DOHH2 (cell line): Measurements from ENCODE around the gene KCNJ11.

Source experiments
- H3F3A ChIP-seq: fragments of 200-600 bp; sonication (generic), shearing (Covaris generic); 2 replicates; pipeline ENCODE4 v1.6.0; 2016; ENCODE audit warnings: antibody characterized with exemption, mild to moderate bottlenecking; ENCODE audit not compliant: control insufficient read depth, insufficient read depth
- H3K27ac ChIP-seq: fragments of 200-600 bp; sonication (generic); 2 replicates; pipeline ENCODE4 v1.5.1; 2014; ENCODE audit warnings: low read depth, mild to moderate bottlenecking, low read length, moderate library complexity
- H3K27me3 ChIP-seq: fragments of 200-600 bp; sonication (generic); 2 replicates; pipeline ENCODE4 v1.6.1; 2014; ENCODE audit warnings: mild to moderate bottlenecking, low read length, mixed read lengths; ENCODE audit not compliant: control insufficient read depth
- H3K36me3 ChIP-seq: fragments of 200-600 bp; sonication (generic); 2 replicates; pipeline ENCODE4 v1.6.1; 2014; ENCODE audit warnings: mild to moderate bottlenecking, low read length, moderate library complexity, mixed read lengths; ENCODE audit not compliant: control insufficient read depth
- H3K4me1 ChIP-seq: fragments of 200-600 bp; sonication (generic); 2 replicates; pipeline ENCODE4 v1.6.1; 2014; ENCODE audit warnings: mild to moderate bottlenecking, low read length, mixed read lengths; ENCODE audit not compliant: control insufficient read depth
- H3K4me2 ChIP-seq: fragments of 200-600 bp; sonication (generic); 2 replicates; pipeline ENCODE4 v1.6.0; 2014; ENCODE audit warnings: mild to moderate bottlenecking, low read length, moderate library complexity
- H3K4me3 ChIP-seq: fragments of 200-600 bp; sonication (generic); 2 replicates; pipeline ENCODE4 v1.5.1; 2014; ENCODE audit warnings: mild to moderate bottlenecking, low read length, mixed read lengths
- H3K79me2 ChIP-seq: fragments of 200-600 bp; sonication (generic); 2 replicates; pipeline ENCODE4 v1.6.1; 2014; ENCODE audit warnings: mild to moderate bottlenecking, low read length, mixed read lengths; ENCODE audit not compliant: control insufficient read depth
- H3K9me2 ChIP-seq: fragments of 200-600 bp; sonication (generic); replicated peaks from 2 replicates; pipeline ENCODE4 v1.6.1; 2014; ENCODE audit warnings: mild to moderate bottlenecking, low read length, mixed read lengths; ENCODE audit not compliant: control insufficient read depth
- H3K9me3 ChIP-seq: fragments of 200-600 bp; sonication (generic); 2 replicates; pipeline ENCODE4 v1.6.1; 2014; ENCODE audit warnings: antibody characterized with exemption, low read length, mixed read lengths; ENCODE audit not compliant: control insufficient read depth, insufficient read depth
- H4K20me1 ChIP-seq: fragments of 200-600 bp; sonication (generic); 2 replicates; pipeline ENCODE4 v1.6.0; 2014; ENCODE audit warnings: low read depth, mild to moderate bottlenecking, antibody characterized with exemption, low read length, moderate library complexity; ENCODE audit not compliant: control insufficient read depth, insufficient read depth
- EZH2phosphoT487 ChIP-seq: fragments of 200-600 bp; sonication (generic); IDR thresholded peaks from 2 replicates; pipeline ENCODE4 v1.6.1; 2017; ENCODE audit warnings: borderline replicate concordance, mild to moderate bottlenecking, antibody characterized with exemption, low read length, moderate library complexity, mixed read lengths
- TF ChIP-seq, protein P1 (sequence below): fragments of 200-600 bp; sonication (generic); IDR thresholded peaks from one replicate; pipeline ENCODE4 v1.5.1; 2014; ENCODE audit warnings: antibody characterized with exemption, mild to moderate bottlenecking, low read depth, low read length; ENCODE audit not compliant: poor library complexity, severe bottlenecking

KCNJ11 gene

GRCh38 chr11:17378655-17379054 lies 9.8 kb downstream of the KCNJ11 start:
- no peak overlapping the region for H3K27ac ChIP-seq
- H3K36me3 ChIP-seq = peaks cover 82% of the 10 kb centered on the region
- no peaks in the 10 kb centered on the region for H3K79me2 ChIP-seq
- TF ChIP-seq, protein P1, sequence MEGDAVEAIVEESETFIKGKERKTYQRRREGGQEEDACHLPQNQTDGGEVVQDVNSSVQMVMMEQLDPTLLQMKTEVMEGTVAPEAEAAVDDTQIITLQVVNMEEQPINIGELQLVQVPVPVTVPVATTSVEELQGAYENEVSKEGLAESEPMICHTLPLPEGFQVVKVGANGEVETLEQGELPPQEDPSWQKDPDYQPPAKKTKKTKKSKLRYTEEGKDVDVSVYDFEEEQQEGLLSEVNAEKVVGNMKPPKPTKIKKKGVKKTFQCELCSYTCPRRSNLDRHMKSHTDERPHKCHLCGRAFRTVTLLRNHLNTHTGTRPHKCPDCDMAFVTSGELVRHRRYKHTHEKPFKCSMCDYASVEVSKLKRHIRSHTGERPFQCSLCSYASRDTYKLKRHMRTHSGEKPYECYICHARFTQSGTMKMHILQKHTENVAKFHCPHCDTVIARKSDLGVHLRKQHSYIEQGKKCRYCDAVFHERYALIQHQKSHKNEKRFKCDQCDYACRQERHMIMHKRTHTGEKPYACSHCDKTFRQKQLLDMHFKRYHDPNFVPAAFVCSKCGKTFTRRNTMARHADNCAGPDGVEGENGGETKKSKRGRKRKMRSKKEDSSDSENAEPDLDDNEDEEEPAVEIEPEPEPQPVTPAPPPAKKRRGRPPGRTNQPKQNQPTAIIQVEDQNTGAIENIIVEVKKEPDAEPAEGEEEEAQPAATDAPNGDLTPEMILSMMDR = no peak
- TF ChIP-seq EZH2phosphoT487 = no peak
- H3K27me3 ChIP-seq = no peaks in the 10 kb centered on the region
- H3K9me2 ChIP-seq = no peaks in the 10 kb centered on the region
- H3K4me3 ChIP-seq = no peak overlapping the region
- H3K4me1 ChIP-seq = no peaks in the 10 kb centered on the region
- peaks cover 7% of the 10 kb centered on the region; the same call in 1 of the 2 replicates for H3F3A ChIP-seq
- H3K9me3 ChIP-seq = no peaks in the 10 kb centered on the region
- no peak overlapping the region for H3K4me2 ChIP-seq
- H4K20me1 ChIP-seq = 0 out of 2 replicates have a peak, but pooled peaks cover 4% of the 10 kb centered on the region

- Histone ChIP-seq H3K9me2 (no peaks in the 10 kb centered on the region), H3F3A (no peaks in the 10 kb centered on the region), H3K27me3 (no peaks in the 10 kb centered on the region), H3K4me2 (no peak overlapping the region), H3K36me3 (peaks cover 92% of the 10 kb centered on the region), H4K20me1 (no peaks in the 10 kb centered on the region), H3K79me2 (no peaks in the 10 kb centered on the region), H3K4me3 (no peak overlapping the region), H3K9me3 (peaks cover 8% of the 10 kb centered on the region; the same call in 1 of the 2 replicates), H3K27ac (no peak overlapping the region), H3K4me1 (no peaks in the 10 kb centered on the region)
- TF ChIP-seq EZH2phosphoT487 = no peak
- TF ChIP-seq, protein P1 = no peak
These were observed 12.0 kb downstream of the KCNJ11 start for GRCh38 chr11:17376493-17376892.

DNA sequence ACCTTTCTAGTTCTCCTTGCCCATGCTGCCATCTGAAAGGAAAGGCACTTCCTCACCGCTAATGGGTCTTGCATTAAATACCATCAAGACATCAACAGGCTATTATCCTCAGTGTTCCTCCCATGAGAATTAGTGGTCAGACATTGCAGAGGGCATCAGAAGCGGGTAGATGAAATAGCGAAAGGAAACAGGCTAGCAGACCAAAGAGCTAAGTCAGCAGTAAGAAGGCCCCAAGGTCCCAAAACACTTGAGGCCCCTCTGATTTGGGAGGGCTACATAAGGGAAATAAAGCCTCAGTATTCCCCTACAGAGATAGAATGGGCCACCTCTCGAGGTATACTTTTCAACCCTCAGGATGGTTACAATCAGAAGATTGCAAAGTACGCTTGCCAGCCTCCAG lies 12.9 kb downstream of the KCNJ11 start:
- Histone ChIP-seq H3K27me3 (no peaks in the 10 kb centered on the region), H3K36me3 (peaks cover 95% of the 10 kb centered on the region), H3F3A (no peaks in the 10 kb centered on the region), H3K4me2 (no peak overlapping the region), H3K9me2 (no peaks in the 10 kb centered on the region), H3K9me3 (peaks cover 17% of the 10 kb centered on the region; the same call in 1 of the 2 replicates), H4K20me1 (no peaks in the 10 kb centered on the region), H3K4me1 (no peaks in the 10 kb centered on the region), H3K4me3 (no peak overlapping the region), H3K27ac (no peak overlapping the region), H3K79me2 (no peaks in the 10 kb centered on the region)
- TF ChIP-seq EZH2phosphoT487 = no peak
- TF ChIP-seq, protein P1 = no peak
